Tibial artery (tissue), 4 donors: ENCODE results near the gene GAGE13.
"Not testable (repeated sequence)": the region's sequence is repeated elsewhere in the genome, so short reads cannot be mapped to it uniquely, and the experiment has no call there.

Source experiments
- DNase-seq, 2 donors: peaks; one replicate each; pipeline ENCODE4 v3.0.0-alpha.2; 2019
- H3K27ac ChIP-seq, 2 donors: fragments of 200-600 bp; sonication (generic) in 1 of 2; 1 replicate in 1 of 2; 2 replicates in 1 of 2; pipeline ENCODE4 v1.5.1; 2018 to 2019; ENCODE audit warnings: mild to moderate bottlenecking in 1 of 2
- H3K27me3 ChIP-seq, 2 donors: fragments of 200-600 bp; sonication (generic) in 1 of 2; one replicate each; pipeline versions ENCODE4 v1.5.1 to v1.6.0; 2016 to 2019
- H3K36me3 ChIP-seq, 3 donors: fragments of 200-600 bp; sonication (generic) in 2 of 3; one replicate each; pipeline ENCODE4 v1.5.1; 2016 to 2019; ENCODE audit warnings: mild to moderate bottlenecking in 2 of 3
- H3K4me1 ChIP-seq, 4 donors: fragments of 200-600 bp; sonication (generic) in 2 of 4; 1 replicate in 3 of 4; 2 replicates in 1 of 4; pipeline ENCODE4 v1.5.1; 2016 to 2019
- H3K4me3 ChIP-seq, 2 donors: fragments of 200-600 bp; sonication (generic) in 1 of 2; 1 replicate in 1 of 2; 2 replicates in 1 of 2; pipeline ENCODE4 v1.5.1; 2018 to 2019; ENCODE audit warnings: mild to moderate bottlenecking in 2 of 2
- H3K9me3 ChIP-seq, 3 donors: fragments of 200-600 bp; sonication (generic) in 1 of 3; one replicate each; pipeline ENCODE4 v1.5.1; 2016 to 2019
- intact Hi-C: fragments of 100-400 bp; cut with DNase I; formaldehyde crosslinking; loops from one replicate; pipeline ENCODE4 v1.15.0; 2023; ENCODE audit warnings: low total_unique reads
- TF ChIP-seq, protein P1 (sequence below), 2 experiments: fragments of 200-600 bp in 1 of 2; fragments of 450-650 bp in 1 of 2; IDR thresholded peaks; one replicate each; pipeline ENCODE4 v1.5.1; 2017 to 2019; ENCODE audit warnings: antibody characterized with exemption in 2 of 2, mild to moderate bottlenecking in 1 of 2, moderate library complexity in 1 of 2

GAGE13 gene

DNA sequence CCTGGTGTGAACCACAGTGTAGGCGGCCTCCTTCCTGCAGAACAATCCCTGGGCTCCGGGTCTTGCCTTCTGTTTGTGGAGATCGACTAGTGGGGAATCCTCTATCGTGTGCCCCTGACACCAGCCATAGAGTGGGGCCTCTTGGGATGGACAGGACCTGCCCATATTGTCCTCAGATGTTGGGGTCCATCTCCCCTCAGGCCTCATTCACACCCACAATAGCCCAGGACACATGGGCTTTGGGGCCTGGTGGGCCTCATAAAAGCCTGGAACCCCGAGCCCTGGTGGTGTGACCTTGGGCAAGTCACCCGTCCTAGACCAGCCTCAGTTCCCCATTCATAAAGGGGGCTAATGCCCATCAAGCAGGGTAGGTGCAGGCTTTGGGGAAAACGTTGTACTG, 41.2 kb upstream of the GAGE13 start:
- H3K4me3 ChIP-seq, result no peak overlapping the region
- H3K27ac ChIP-seq, result no peak overlapping the region
- intact Hi-C loops, result no loop called here
- H3K4me1 ChIP-seq, result no peaks in the 10 kb centered on the region
- TF ChIP-seq, protein P1, sequence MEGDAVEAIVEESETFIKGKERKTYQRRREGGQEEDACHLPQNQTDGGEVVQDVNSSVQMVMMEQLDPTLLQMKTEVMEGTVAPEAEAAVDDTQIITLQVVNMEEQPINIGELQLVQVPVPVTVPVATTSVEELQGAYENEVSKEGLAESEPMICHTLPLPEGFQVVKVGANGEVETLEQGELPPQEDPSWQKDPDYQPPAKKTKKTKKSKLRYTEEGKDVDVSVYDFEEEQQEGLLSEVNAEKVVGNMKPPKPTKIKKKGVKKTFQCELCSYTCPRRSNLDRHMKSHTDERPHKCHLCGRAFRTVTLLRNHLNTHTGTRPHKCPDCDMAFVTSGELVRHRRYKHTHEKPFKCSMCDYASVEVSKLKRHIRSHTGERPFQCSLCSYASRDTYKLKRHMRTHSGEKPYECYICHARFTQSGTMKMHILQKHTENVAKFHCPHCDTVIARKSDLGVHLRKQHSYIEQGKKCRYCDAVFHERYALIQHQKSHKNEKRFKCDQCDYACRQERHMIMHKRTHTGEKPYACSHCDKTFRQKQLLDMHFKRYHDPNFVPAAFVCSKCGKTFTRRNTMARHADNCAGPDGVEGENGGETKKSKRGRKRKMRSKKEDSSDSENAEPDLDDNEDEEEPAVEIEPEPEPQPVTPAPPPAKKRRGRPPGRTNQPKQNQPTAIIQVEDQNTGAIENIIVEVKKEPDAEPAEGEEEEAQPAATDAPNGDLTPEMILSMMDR (IDR thresholded peaks at IDR 0.05), result no peak
- H3K9me3 ChIP-seq, result no peaks in the 10 kb centered on the region
- H3K27me3 ChIP-seq, result no peaks in the 10 kb centered on the region
- no peak for DNase-seq
- peaks cover 0 to 8% (median 4%) of the 10 kb centered on the region in 3 donors for H3K36me3 ChIP-seq

GRCh38 chrX:49291615-49292337, 39.6 kb upstream of the GAGE13 start:
- peak in 1 of 2 donors; percentile 70 for DNase-seq
- Histone ChIP-seq H3K4me3 (no peak overlapping the region), H3K27ac (no peak overlapping the region), H3K27me3 (no peaks in the 10 kb centered on the region), H3K9me3 (no peaks in the 10 kb centered on the region), H3K36me3 (no peaks in the 10 kb centered on the region), H3K4me1 (no peaks in the 10 kb centered on the region)
- intact Hi-C loops, result no loop called here
- TF ChIP-seq, protein P1 (IDR thresholded peaks at IDR 0.05), result peak; percentile 45 to 52

DNA sequence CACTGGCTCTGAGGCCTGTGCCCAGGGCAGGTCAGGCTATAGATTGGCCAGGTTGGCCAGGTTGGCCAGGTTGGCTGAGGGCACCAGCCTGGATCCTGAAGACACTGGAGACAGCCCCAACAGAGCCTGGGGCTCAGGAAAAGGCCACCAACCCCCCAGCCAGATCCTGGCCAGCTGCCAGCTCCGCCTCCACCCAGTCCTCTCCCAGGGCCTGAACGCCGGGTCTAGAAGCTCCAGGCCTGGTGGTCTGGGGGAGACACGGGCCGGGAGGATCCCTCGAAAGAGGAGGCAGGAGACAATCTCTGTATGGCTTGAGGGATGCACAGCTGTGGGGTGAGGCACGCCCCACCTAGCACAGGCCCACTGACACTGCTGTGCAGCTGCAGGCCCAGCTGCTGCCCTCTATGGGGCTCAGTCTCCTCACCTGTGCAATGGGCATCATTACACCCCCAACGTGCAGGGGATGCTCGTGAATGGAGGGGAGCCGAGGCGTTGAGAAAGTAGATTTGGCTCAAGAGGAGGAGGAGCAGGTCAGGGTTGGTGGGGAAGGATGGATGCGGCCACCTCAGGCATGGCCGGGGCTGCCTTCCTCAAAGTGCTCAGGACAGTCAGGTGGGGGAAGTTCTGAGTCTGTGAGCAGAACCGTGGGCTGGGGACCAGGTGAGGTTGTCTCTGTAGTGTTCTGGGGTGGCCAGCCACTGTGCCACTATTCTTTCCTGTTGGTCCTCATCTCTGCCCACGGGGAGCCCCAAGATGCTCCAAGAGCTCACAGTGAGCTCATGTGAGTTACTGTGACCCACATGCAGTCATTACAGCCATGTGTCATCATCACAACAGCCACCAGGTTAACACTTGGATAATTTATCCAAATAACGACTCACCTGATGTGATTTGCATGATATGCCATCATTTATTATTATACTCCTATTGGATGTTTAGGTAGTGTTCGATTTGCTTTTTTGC, 38.7 kb upstream of the GAGE13 start:
- Histone ChIP-seq H3K36me3 (no peaks in the 10 kb centered on the region), H3K4me3 (no peak overlapping the region), H3K27ac (no peak overlapping the region), H3K27me3 (no peaks in the 10 kb centered on the region), H3K9me3 (no peaks in the 10 kb centered on the region), H3K4me1 (no peaks in the 10 kb centered on the region)
- intact Hi-C loops, result no loop called here
- no peak for DNase-seq
- TF ChIP-seq, protein P1 (IDR thresholded peaks at IDR 0.05), result no peak

DNA sequence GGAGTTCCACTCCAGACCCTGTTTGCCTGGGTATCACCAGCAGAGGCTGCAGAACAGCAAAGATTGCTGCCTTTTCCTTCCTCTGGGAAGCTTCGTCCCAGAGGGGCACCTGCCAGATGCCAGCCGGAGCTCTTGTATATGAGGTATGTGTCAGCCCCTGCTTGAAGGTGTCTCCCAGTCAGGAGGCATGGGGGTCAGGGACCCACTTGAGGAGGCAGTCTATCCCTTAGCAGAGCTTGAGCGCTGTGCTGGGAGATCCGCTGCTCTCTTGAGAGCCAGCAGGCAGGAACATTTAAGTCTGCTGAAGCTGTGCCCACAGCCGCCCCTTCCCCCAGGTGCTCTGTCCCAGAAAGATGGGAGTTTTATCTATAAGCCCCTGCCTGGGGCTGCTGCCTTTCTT, 32.1 kb upstream of the GAGE13 start:
- H3K9me3 ChIP-seq, H3K4me1 ChIP-seq, H3K4me3 ChIP-seq, H3K27me3 ChIP-seq, H3K36me3 ChIP-seq, intact Hi-C loops, DNase-seq, H3K27ac ChIP-seq: not testable (repeated sequence)

DNA sequence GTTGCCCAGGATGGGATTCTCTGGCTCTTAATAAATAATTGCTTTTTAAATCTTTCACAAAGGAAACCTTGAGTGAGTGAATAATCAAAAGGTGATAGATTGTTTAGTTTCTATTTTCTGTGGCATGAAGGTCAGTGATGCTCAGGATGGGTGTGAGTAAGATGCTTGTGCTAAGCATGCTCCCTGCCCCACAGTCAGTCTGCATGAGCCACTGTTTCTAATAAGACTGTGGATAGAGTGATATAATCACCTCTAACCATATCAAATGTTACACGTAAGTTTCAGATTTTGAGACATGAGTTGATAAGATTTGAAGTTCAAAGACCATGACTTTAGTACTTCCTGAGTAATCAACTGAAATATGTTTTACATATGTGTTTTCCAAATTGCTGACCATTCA, 30.7 kb upstream of the GAGE13 start:
- H3K36me3 ChIP-seq, result no peaks in the 10 kb centered on the region
- no peak overlapping the region for H3K4me3 ChIP-seq
- H3K9me3 ChIP-seq, result no peaks in the 10 kb centered on the region
- H3K4me1 ChIP-seq, result no peaks in the 10 kb centered on the region
- intact Hi-C loops, result no loop called here
- no peak for DNase-seq
- TF ChIP-seq, protein P1 (IDR thresholded peaks at IDR 0.05), result no peak
- no peaks in the 10 kb centered on the region for H3K27me3 ChIP-seq
- H3K27ac ChIP-seq, result no peak overlapping the region

DNA sequence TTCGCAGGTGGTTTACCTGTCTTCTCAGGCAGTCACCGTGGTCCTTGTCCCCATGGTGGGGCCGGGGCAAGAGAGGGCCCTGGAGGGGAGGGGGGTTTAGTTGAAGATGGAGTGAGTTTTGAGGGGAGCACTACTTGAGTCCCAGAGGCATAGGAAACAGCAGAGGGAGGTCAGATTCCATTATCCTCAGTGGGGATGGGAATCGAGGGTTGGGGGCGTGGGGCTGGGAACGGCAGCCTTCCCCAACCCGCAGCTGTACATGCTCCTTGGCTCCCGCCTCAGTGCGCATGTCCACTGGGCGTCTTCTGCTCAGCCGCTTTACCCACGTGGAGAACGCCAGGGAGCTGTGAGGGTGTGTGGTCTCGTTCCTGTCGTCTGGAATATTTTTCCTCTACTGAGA, 28.0 kb upstream of the GAGE13 start, which contains the start of gene GAGE10:
Gene GAGE10 (plus strand): TSS at position 301 of the 400 bp plus-strand sequence. CDS start 1,214 bp downstream, outside the sequence.
- no peak within 1 kb of the TSS for H3K4me3 ChIP-seq
- H3K9me3 ChIP-seq, result no peaks in the 10 kb centered on the region
- intact Hi-C loops, result no loop called here
- H3K4me1 ChIP-seq, result peaks cover 0 to 1% (median 0%) of the 10 kb centered on the region in 4 donors
- no peaks in the 10 kb centered on the region for H3K36me3 ChIP-seq
- no peaks in the 10 kb centered on the region for H3K27me3 ChIP-seq
- TF ChIP-seq, protein P1 (IDR thresholded peaks at IDR 0.05), result no peak
- no peak for DNase-seq
- no peak within 1 kb of the TSS for H3K27ac ChIP-seq

DNA sequence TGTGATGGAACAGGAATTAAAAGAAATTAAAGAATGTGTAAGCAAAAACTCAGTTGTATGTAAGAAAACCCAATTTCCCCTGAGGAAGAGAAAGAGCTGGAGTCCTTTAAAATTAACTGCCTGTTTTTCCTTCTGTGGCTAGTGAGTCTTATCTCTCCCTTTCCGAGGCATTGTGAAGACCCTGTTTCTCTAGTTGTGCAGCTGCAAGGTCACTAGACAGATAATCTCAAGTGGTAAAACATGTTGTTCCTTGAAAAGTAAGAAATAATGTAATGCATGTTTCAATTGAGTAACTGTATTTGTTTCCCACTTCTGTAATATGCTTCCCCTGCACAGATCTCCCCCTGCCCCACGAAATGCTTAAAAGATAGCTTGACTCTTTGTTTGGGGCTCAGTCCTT, 23.6 kb upstream of the GAGE13 start:
- H3K36me3 ChIP-seq, intact Hi-C loops, H3K27ac ChIP-seq, H3K4me3 ChIP-seq, DNase-seq, H3K27me3 ChIP-seq, H3K9me3 ChIP-seq: not testable (repeated sequence)
- H3K4me1 ChIP-seq, result peaks cover 0 to 16% (median 7%) of the 10 kb centered on the region in 4 donors
